ENCODE results near the gene PCP4.

GRCh38 chr21:39932335-39932734 is 65.1 kb downstream of the PCP4 start:
- TF ChIP-seq RUNX1 (IDR thresholded peaks at IDR 0.05; ENCODE audit: low read depth) (no peak), EZH2 (IDR thresholded peaks at IDR 0.05; ENCODE audit: borderline replicate concordance, low read depth, low read length) (no peak), ATF1 (CRISPR knock-in tag; IDR thresholded peaks at IDR 0.05) (no peak), ATF1 (tag; IDR thresholded peaks at IDR 0.05) (no peak), MEF2D (tag; conservative IDR thresholded peaks at IDR 0.05; ENCODE audit: low read depth) (no peak), STAT6 (CRISPR knock-in tag; IDR thresholded peaks at IDR 0.05) (no peak), ZNF644 (tag; IDR thresholded peaks at IDR 0.05; ENCODE audit: low read depth) (no peak), HNRNPUL1 (IDR thresholded peaks at IDR 0.05; ENCODE audit: low read length) (no peak), POLR2A (conservative IDR thresholded peaks at IDR 0.05) (no peak)

Measured in K562 (cell line).